Stimulated activated CD4-positive, alpha-beta T cell treated with anti-CD3 and anti-CD28 coated beads, Interleukin-1b, Interleukin-23, amount 100 ng/mL, for 1 hour (primary cell): ENCODE measurements around the gene AQP5.
"Not testable (repeated sequence)": the region's sequence is repeated elsewhere in the genome, so short reads cannot be mapped to it uniquely, and the experiment has no call there.

Experiments used
- DNase-seq, 2 donors: peaks; one replicate each; pipeline ENCODE4 v3.0.0-alpha.2; 2020; ENCODE audit warnings: low read depth in 2 of 2

AQP5 gene

DNA sequence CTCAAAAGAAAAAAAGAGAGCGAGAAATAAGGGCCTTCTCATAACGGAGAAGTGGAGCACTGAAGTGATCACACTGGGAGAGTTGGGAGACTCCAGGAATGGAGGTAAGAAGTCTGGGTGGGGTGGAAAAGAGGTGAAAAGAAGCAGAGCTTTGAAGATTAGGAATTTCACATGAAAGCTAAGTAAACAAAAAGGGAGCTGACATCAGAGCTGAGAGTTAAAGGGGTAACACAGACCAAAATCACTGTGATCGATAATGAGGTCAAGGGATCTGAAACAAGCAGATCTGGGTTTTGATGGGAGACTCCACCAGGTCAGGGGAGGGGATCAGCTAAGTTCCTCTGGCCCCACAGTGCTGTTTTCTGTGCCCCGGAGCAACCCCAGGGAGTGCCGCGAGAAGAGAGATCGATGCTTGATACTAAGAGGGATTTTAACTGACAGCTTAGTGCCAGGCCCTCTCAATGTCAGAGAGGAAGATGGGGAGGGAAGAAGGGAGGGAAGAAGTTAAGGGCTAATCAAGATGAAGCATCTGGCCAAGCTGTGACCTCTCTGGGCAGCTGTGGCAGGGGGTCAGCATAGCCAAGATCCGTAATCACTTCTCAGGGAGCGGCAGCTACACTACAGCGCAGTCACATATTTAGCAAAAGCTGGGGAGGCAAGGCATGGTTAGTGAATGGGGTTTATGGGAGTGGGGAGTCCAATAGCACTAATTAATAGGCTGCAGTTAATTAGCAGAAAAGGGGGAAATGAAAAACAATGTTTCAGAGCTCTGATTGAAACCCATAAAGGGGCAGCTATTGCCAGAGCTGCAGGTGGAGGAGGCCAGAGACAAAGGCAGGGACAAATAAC is 19.1 kb downstream of the AQP5 start:
- DNase-seq = no peak

DNA sequence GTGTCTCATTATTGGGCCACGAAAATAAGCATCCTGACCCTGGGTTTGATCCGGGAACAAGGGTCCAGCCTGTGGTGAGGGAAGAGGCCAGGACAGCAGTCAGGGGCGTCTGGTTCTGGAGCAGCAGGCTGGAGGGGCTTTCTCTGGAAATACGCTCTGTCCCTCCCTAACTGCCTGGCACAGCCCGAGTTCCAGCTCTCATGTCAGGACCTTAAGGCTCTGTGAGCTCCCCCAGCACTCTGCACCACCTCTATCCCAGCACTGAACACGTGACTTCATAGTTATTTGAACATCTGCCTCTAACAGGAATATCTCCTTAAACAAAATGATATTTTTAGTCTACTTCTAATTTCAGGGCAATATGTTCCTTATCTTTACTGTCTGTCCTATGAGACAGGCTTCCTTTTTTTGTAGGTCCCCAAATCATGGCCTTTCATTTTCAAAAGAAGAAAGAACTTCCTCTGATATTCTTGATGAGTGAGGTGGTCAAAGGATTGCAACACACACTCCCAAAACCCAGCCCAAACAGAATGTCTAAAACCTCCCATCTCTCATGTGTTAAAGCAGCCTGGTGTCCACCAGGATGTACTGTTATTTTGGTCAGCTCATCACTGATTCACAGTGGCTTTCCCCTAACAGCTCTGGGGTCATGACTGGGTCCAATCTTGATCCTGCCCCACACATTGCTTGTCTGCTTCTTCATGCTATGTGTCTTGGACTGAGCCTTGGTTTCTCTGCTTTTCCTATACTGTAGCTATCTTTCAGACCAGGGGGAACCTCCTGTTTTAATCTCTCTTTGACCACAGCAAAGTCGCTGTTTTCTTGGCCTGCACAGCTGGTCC is 20.8 kb downstream of the AQP5 start:
- no peak for DNase-seq

DNA sequence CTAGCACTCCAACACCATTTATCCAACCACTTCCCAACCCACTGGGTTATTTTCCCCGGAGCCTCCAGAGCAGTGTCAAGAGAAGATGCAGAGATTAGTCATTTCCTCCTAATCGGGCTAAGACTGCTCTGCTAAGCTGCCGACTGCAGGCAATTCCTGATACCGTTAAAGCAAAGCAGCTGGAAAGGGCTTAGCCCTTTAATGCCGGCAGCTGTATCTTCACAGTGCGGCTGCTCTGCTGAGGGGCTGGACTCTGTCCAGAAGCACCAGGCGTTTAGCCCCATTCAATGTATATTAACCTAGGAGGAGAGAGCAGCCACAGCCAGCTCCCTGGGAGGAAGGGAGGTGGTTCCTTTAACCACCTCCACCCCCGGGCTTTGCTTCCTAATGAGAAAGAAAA is 22.2 kb downstream of the AQP5 start:
- DNase-seq = no peak

DNA sequence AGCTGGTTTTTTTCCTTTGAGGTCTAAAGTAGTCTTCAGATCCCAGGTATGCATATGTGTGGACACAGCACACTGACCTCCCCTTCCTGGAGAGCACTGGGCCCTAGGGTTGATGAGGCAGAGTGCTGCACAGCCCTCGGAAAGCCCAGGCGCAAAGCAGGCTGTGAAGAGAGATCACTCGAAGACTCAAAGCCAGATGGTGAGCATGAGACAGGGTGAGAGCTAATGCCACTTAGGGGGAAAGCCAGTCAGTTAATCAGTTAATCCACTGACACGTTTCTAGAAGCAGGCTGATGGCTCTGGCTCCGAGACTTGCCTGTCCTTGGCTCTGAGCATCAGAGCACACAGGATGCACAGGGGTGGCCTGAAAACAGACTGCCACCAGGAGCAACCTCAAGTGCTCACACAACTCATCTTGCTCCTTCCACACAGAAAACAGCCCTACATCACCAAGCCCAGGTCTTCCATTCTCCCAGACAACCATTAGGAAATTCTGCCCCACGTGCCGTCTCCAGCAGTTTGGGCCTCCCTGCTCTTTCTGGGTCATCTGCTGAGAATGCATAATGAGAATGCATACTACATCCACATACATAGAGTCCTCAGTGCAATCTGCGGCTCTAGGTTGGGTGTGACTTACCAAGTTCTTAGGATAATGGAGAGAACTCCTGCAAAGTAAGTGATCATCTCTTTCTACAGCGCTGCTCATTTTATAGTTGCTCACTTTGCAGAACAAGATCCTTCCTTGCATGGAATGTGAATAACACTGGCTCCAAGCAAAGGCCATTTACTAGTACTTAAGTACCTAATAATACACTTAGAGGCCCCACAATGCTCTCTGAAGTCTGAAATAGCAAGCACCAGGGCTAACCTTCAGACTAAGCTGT is 23.0 kb downstream of the AQP5 start:
- no peak for DNase-seq

DNA sequence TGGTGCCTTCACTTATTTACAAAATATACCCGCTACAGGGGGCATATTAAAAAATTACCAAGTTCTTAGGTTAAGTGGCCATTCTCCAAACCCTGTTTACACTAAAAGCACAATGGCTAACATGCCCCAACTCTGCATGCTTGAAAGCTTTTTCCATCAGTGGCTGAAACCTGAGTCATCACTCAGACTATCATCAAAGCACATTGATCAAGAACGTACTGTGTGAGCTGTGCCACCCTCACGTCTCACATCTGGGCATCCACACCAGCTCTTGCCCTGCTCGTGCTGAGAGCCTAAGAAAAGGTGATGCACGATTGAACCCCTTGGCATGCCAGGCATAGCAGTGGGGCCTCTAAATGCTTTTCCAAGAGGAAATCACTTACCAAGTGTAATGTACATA is 24.3 kb downstream of the AQP5 start:
- DNase-seq = no peak

DNA sequence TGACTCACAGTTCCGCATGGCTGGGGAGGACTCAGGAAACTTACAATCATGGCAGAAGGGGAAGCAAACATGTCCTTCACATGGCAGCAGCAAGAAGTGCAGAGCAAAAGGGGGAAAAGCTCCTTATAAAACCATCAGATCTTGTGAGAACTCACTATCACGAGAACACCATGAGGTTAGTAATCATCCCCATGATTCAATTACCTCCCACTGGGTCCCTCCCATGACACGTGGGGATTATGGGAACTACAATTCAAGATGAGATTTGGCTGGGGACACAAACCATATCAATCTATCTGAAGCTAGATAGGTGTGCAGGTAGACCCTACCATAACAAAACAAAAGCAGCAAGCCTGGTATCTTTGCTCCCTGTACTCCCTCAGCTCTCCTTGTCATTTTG is 24.8 kb downstream of the AQP5 start:
- not testable (repeated sequence) for DNase-seq

DNA sequence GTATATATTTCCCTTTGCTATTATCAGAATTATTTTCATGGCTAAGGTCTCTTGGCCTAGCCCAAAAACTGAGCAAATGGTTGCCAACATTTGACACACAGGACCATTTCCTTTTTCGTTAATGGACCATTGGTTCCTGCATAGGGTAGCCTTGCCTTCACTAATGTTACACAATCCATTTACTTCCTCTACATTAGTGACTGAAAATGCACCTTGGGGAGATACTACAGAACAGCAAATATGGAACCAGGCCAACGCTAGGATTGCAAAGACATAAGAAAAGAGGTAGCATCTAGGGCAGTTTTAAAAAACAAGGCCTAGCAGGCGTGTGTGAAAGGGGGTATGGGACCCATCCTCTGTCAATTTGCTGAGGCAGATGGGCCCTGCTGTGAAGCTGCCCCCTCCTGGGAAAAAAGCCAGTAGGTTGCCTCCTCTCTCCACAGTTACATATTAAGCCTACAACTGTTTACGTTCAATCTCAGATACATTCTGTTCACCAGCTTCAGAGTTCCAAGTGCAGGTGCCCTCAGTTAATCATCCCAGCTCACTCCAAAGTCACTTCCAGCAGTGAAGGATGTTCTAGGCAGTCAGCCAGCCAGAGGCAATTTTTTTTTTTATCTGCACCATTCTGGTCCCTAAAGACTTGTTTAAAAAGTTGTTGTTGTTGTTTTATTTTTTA is 26.1 kb downstream of the AQP5 start:
- no peak for DNase-seq

DNA sequence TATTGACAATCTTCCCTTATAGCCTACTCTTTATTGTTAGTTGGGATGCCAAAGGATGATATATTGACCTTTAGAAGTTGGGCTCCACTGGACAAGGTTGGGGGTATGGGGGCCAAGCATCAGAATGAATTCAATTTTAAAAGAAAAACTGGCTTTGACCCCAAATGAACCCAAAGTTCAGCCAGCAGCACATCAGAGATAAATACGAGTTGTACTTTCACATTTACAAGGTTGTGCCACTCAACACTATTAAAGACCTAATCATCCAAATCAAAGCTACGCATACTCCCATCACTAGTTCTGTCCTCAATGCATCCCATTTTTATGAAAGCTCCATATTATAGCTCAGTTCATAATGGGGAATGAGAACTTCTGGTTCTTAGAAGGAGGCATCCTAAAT is 27.7 kb downstream of the AQP5 start:
- DNase-seq = not testable (repeated sequence)

DNA sequence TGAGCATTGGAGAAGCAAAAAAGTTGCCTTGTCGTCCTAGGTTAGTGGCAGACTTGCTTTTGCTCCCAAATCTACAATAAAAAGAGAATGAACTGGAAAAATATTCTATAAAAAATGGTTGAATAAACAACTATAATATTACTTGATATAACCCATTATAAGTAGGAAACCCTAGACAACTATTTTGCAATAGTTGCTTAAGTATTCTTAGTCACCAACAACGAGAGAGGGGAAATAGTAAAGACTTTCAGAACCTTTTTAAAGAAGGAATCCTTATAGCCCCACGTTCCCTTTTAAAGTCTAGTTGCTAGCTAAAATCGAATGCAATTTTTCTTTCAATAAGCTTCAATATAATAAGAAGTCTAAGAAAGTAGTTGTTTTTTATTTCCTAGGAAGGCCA is 28.6 kb downstream of the AQP5 start:
- no peak for DNase-seq

DNA sequence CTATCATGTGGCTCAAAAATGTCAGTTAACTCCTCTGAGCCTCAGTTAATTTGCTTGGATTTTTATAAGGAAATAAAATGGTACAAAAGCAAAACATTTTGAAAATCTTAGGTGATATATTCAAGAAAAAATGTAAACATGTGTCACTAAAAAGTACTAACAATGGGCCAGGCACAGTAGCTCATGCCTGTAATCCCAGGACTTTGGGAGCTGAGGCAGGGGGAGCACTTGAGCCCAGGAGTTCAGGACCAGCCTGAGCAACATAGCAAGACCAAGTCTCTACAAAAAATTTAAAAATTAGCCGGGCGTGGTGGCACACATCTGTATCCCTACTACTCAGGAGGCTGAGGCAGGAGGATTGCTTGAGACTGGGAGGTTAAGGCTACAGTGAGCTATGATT is 36.8 kb downstream of the AQP5 start:
- no peak for DNase-seq

DNA sequence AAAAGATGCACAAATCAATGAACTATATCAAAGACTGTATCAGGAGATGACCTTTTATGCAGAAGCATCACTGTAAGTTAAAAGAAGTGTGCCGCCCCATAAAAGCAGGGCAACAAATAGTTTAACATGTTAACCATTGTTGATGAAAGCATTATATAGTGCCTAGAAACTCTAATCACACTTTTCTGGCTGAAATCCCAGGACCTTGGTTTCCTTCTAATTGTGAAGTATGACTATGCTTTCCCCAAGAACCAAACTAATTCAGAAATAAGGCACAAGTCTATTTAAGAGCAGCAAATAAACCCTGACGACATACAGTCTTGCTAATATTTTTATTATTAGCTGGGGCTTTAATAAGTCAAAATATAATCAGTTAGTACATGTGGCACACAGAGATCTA is 41.9 kb downstream of the AQP5 start:
- DNase-seq = no peak

DNA sequence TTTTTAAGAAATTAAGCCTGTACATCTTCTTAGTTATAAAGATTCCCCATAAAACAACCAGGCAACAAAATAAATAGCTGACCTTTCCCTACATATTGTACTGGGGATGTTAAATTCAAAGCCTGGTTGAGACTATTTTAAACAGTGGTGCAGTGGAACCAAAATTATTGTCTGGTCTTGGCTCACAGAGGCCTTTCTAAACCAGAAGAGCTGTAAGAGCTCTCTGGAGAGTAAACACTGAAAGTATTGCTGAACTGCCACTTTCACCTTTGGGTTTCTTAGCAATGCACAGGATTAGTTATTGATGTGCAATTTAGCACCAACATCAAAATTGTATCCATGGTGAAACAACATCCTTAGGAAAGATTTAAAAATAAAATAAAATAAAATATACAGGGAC is 43.0 kb downstream of the AQP5 start:
- DNase-seq = no peak

DNA sequence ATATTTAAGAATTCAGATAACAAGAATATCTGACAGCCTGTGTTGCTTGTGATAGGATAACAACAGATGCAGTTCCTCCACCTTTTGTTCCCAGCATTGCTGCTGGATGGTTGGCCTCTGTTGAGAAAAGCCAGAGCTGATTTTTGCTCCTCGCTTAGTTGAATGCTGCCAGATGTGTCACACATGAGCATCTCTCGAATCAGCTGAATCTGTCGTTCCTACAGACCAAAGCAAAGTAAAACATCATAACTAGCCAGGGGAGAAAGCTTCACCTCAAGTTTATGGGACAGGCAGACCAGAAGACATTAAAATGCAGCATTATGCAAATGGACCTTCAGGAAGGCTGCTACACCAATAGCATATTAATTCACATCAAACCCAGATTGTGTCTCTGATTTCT is 43.5 kb downstream of the AQP5 start:
- no peak for DNase-seq

DNA sequence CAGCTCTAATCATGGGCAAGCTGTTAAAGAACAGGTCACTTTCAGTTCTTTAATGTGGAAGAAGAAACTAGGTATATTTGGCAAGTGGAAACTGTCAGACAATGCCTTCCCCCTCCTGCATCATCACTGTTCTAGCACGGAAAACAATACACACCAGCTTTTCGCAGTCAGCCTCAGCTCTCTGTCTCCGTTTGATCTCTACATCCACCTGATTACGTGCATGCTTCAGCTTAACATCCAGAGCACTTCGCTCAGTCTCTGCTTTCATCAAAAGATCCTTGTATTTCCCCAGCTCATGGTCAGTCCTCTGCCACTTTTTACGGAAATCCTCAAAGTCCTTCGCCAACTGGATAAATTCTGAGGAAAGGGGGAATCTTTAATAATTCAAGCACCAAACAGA is 44.6 kb downstream of the AQP5 start:
- no peak for DNase-seq

DNA sequence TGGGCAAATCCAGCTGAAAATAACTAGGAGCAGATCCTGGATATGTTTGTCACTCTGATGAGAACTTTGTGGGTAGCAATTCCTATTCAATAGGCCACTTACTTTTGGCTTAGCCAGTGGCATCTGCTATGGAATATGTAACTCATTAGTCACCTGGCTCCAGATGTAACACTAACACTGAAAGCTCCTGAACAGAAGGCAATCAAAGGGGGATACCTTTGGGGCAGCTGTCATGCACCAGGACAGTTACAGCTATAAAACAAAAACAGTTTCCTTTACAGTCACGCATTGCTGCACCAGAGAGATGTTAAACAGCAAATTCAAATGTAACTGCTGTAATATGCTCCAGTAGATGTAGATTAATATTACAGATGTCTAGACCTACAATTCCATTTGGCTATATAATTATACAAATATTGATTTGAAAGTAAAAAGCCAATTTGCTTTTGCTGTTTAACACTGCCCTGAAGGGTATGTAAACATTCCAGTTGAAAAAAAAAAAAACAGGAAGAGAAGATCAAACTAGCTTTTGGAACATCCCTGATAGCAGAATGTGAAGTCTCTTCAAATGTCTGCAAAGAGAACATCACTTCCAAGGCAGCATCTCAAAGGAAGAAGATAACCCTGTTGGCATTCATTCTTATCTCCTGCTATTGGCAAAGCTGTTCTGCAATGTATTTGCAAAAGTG is 45.2 kb downstream of the AQP5 start:
- DNase-seq = no peak

DNA sequence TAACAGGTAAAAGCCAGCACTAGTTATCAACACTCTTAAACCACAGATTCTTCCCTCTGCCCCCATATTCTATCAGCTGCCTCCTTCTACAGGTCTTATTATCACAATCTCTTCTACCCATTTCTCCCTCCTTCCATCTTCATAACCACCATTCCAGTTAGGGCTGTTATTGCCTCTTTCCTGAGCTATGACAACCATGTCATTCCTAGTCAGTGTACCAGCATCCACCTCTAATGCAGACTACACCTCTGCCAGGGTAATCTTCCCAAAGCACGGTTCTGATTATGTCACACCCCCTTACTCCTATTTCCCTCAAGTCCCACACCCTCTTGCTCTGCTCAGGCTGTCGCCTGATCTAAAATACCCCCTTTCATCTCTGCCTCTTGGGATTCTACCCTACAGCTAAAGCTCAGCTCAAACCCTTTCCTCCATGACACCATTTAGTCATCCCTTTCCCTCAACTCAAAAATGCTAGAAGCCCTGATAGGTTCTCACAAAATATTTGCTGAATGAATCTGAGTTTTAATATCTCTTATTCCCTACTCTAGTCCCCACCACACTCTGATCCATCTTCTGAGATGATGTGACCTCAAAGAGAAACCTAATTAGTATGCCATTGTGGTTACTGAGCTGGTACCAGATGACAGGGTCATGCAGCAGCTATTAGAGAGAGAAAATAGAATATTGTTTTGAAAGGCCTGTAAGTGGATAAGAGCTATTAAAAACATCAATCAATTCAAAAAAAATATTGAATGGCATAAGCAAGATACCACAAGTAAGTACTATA is 51.9 kb downstream of the AQP5 start:
- no peak for DNase-seq

DNA sequence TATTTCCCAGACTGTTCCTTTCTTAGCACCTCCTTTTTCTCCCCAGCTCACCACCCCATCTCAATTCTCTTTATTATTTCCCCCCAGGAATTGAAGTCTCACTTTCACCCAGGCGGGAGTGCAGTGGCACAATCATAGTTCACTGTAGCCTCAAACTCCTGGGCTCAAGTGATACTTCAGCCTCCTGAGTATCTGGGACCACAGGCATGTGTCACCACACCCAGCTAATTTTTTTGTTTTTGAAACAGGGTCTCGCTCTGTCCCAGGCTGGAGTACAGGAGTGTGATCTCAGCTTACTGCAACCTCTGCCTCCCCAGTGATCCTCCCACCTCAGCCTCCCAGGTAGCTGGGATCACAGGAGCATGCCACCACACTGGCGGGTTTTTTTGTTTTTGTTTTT is 52.7 kb downstream of the AQP5 start:
- no peak for DNase-seq
